K562 (cell line): ENCODE measurements around the gene GPATCH3. TPM values are rescaled to one million over a fixed set of nuclear protein-coding genes. Genes with fewer than 3 reads are reported as not detected.

ENCODE experiments used
- CSDE1 ChIP-seq, 2 experiments: fragments of 450-650 bp; IDR thresholded peaks; 2 replicates each; pipeline ENCODE4 v1.6.1; 2016; ENCODE audit warnings: mild to moderate bottlenecking in 1 of 2
- DMBX1 ChIP-seq: fragments of 250-450 bp; sonication (Bioruptor Pico); IDR thresholded peaks from 2 replicates; pipeline ENCODE4 v1.8.0; 2022; ENCODE audit warnings: inconsistent platforms, mild to moderate bottlenecking, moderate library complexity, borderline replicate concordance
- E4F1 ChIP-seq: fragments of 250-450 bp; sonication (Bioruptor Pico); IDR thresholded peaks from 2 replicates; pipeline ENCODE4 v1.5.0; 2021; ENCODE audit warnings: mild to moderate bottlenecking, borderline replicate concordance
- ETV1 ChIP-seq: fragments of 450-650 bp; conservative IDR thresholded peaks from 2 replicates; pipeline ENCODE4 v1.6.1; 2016; ENCODE audit warnings: missing genetic modification characterization, control low read depth, low read depth, missing compliant biosample characterization
- HIVEP1 ChIP-seq: fragments of 250-450 bp; sonication (Bioruptor Pico); IDR thresholded peaks from 2 replicates; pipeline ENCODE4 v1.4.0; 2020; ENCODE audit warnings: mild to moderate bottlenecking
- HMBOX1 ChIP-seq: sonication (generic); IDR thresholded peaks from 2 replicates; pipeline ENCODE4 v1.6.1; 2016
- NR0B1 ChIP-seq: fragments of 450-650 bp; IDR thresholded peaks from one replicate; pipeline ENCODE4 v1.6.1; 2018; ENCODE audit warnings: mild to moderate bottlenecking, moderate library complexity; ENCODE audit not compliant: partially characterized antibody
- PRDM10 ChIP-seq: fragments of 450-650 bp; IDR thresholded peaks from 2 replicates; pipeline ENCODE4 v1.6.1; 2018; ENCODE audit not compliant: partially characterized antibody
- TFAM ChIP-seq: fragments of 250-450 bp; sonication (Bioruptor Pico); conservative IDR thresholded peaks from 2 replicates; pipeline ENCODE4 v1.5.0; 2021; ENCODE audit warnings: mild to moderate bottlenecking, moderate library complexity
- UBTF ChIP-seq, 2 experiments: IDR thresholded peaks; 2 replicates each; pipeline ENCODE4 v1.6.1; 2012; ENCODE audit warnings: improper control_type of control experiment in 2 of 2, low read depth in 2 of 2, low read length in 2 of 2, borderline replicate concordance in 1 of 2
- ZBTB1 ChIP-seq: sonication (generic); formaldehyde crosslinking; IDR thresholded peaks from 2 replicates; pipeline ENCODE4 v1.8.1; 2023; ENCODE audit warnings: missing genetic modification reagents, low read depth, mild to moderate bottlenecking, borderline replicate concordance
- ZNF280A ChIP-seq: fragments of 450-650 bp; IDR thresholded peaks from 2 replicates; pipeline ENCODE4 v1.6.1; 2018; ENCODE audit warnings: mild to moderate bottlenecking, low read depth; ENCODE audit not compliant: partially characterized antibody
- ZNF583 ChIP-seq: fragments of 250-450 bp; sonication (Bioruptor Pico); IDR thresholded peaks from 2 replicates; pipeline ENCODE4 v1.4.0; 2020
- polyA plus RNA-seq, 8 experiments: library from polyadenylated mRNA; depleted of rRNA in 4 of 8; stranded (reverse) in 5 of 8; unstranded in 3 of 8; fragments of >200 nt; fragmentation: Nextera tagmentation in 2 of 8; fragmentation: Illumina TruSeq in 1 of 8; extraction: Ambion mirVana in 2 of 8; extraction: Trizol in 1 of 8; gene quantifications; 2 replicates each; pipeline versions ENCODE4 v1.2.1 to v1.2.3, GENCODE V29; 2011 to 2014; ENCODE audit warnings: inconsistent platforms in 1 of 8, missing spikeins in 1 of 8
- total RNA-seq, 7 experiments: library from RNA; depleted of rRNA in 6 of 7; stranded (reverse); fragments of >200 nt in 6 of 7; fragmentation: Illumina TruSeq in 2 of 7; extraction: Trizol in 2 of 7; gene quantifications; 2 replicates each; pipeline versions ENCODE4 v1.2.1 to v1.2.3, GENCODE V29; 2011 to 2021; ENCODE audit warnings: low replicate concordance in 1 of 7

Gene GPATCH3
- total and polyA plus RNA-seq, 9 of the 15 experiments (the other 6 are each of a cell fraction or from before 2014, with no cell fraction given): 1.6 to 23.0 (median 13.3) TPM

- TF ChIP-seq HMBOX1 (peak; percentile 17; the same call in 1 of the 2 replicates), UBTF (IDR thresholded peaks at IDR 0.05; ENCODE audit: borderline replicate concordance in 1 of 2, low read depth in 2 of 2, low read length in 2 of 2) (no peak), HIVEP1 (CRISPR knock-in tag) (no peak), ETV1 (tag) (0 out of 2 replicates have a peak, but pooled peaks have one; percentile 12), ZBTB1 (CRISPR knock-in tag) (no peak), CSDE1 (IDR thresholded peaks at IDR 0.05) (no peak), ZNF583 (peak; percentile 32; the same call in 1 of the 2 replicates), E4F1 (CRISPR knock-in tag) (no peak), PRDM10 (peak; percentile 50), ZNF280A (no peak), TFAM (no peak), NR0B1 (no peak), DMBX1 (CRISPR knock-in tag) (no peak)
These were observed 10.3 kb upstream of the GPATCH3 start (continued) for GRCh38 chr1:26910343-26911160.
